Amygdala (tissue), 56 donors: Measurements from ENCODE around the gene NAA60.
"Not testable (repeated sequence)": the region's sequence is repeated elsewhere in the genome, so short reads cannot be mapped to it uniquely, and the experiment has no call there.

Experiments
- DNase-seq, 56 donors: peaks; one replicate each; lab custom pipeline; 2025; lab: John Stamatoyannopoulos, UW

NAA60 gene

DNA sequence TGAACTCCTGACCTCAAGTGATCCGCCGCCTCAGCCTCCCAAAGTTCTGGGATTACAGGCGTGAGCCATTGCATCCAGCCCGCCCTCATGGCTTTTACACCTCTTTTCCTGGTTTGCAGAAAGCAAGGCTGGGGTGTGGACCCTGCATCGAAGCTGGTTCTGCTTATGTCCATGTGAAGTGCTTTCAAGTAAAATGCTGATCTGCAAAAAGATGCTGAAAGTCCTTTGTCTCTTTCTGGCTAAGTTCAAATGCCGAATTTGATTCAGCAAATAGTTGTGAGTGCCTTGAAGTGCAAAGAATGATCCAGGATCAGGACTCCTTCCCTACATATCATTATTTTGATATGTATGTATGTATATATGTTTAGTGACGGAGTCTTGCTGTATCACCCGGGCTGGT is 17.1 kb downstream of the NAA60 start:
- no peak for DNase-seq

DNA sequence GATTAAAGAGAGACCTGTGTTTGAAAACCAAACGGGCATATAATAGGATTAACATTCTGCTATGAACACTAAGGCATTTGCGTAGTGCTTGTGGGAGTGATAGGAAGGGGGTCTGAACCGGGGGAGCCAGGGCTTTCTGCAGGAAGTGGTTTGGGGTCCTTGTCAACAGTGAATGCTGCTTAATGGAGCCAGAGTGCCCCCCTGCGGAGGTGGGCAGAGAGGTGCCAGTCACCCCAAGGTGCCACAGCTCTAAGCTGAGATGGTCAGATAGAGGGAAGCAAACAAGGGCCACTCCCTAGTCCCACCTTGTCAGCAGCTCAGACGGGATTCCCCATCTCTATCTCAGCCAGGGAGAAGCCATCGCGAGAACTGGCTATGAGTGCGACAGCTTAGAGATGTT is 17.7 kb downstream of the NAA60 start:
- no peak for DNase-seq

DNA sequence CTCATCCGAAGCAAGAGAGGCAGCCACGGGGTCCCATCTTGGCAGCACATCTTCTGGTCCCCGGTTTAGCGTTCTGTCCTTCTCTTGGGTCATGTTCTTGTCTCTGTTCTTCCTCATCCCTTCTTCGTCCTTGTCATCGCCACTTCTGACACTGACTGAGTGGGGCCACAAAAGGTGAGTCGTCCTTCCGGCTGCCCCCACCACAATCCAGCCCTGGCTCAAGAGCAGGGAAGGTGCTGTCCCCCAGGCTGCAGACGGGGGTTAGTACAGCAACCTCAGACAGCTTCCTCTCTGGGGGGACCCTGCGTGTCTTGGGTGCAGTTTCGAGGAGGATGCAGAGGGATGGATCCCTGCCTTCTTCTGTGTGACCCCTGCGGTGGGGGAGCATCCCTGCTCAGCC is 21.8 kb downstream of the NAA60 start:
- DNase-seq: no peak

DNA sequence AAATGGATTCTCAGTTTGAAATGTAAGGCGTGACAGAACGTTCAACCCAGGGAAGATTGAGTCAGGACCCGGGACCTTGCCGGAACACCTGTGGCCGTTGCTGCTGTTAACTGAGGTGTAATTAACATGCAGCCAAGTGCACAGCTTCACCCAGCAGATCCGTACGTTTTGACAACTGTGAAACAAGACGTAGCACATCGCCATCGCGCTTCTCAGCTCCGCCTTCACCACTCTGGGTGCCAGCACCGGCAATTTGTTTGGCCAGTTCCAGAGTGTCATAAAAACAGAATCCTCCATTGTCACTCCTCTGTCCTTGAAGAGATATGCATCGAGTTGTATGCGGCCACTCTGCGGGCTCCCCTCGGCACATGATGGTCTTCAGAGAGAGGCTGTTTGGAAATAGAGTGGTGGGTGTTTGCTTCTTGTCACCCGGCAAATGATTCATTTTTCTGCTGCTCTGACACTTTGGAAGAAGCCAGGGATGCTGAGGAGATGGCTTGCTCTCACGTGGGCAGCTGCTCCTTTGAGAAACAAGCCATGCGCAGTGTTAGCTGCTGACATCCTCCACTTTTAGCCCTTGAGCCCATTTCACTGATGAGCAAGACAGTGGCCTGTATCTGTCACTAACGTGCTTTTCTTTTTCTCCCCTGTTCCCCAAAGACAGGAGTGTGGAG is 22.6 kb downstream of the NAA60 start:
- DNase-seq: peak in 2 of 56 donors; percentile 5 to 45

DNA sequence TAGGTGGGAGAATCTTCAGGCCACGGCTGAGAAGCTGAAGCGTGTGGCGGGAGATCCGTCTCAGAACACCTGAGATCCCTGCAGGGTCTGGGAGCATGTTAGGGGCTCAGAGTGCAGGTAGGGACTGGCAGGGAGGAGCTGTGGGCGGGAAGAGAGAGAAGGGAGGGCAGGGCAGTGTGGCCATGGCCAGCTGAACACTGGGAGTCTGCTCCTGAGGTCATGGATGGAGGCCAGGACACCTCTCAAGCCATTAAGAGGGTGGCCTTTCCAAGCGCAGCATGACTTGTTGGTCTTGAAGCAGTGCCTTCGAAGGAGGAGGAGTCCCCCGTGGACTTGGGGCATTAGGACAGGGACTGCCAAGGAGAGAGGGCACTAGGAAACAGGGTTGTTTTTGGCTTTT is 23.7 kb downstream of the NAA60 start:
- DNase-seq: no peak

DNA sequence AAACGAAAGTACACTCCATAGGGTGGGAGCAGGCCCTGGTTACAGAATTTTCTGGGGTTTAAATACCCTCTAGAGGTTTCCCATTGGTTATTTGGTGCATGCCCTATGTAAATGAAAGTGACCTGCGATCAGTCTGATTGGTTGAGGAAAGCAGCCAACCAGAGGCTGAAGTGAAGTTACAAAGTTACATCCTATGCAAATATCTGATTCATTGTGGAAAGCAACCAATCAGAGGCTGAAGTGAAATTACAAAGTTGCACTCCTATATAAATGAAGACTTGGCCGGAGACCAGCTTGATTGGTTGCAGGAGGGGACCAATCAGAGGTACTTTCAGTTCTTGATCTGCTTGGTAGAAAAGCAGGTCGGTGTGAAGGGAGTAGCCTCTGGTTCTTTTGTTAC is 24.4 kb downstream of the NAA60 start:
- DNase-seq: no peak

DNA sequence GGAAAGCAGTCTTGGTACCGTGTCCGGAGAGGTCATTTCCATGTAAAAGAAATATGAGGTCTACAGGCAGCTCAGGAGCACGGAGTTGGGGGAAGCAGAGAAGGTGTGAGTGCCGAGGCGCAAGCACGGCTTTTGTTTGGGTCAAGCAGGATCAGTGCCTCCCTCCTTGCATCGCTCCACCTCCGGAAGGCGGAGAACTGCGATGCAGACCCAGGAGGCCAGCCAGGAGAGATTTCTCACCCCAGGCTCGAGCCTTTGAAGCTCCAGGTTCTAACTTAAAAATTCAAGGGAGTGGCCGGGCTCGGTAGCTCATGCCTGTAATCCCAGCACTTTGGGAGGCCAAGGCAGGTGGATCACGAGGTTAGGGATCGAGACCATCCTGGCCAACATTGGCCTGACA is 25.0 kb downstream of the NAA60 start:
- DNase-seq: no peak

DNA sequence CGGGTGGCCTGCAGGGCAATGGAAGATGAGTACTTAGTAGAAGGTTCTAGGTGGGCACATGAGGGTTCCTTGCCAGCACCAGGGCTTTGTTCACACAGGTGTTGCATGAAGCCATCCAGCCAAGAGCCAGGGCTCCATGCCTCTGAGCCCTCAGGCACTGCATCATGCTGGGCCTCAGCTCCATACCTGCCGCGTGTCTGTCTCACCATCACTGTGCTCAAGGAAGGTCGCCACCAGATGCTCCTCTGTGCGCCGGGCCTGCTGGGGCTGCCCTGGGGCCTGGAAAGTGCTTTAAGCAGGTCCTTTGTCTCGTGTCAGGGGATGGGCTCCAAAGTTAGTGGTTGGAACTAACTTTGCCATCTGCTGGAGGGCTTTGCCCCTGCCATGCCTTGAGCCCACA is 26.3 kb downstream of the NAA60 start:
- no peak for DNase-seq

DNA sequence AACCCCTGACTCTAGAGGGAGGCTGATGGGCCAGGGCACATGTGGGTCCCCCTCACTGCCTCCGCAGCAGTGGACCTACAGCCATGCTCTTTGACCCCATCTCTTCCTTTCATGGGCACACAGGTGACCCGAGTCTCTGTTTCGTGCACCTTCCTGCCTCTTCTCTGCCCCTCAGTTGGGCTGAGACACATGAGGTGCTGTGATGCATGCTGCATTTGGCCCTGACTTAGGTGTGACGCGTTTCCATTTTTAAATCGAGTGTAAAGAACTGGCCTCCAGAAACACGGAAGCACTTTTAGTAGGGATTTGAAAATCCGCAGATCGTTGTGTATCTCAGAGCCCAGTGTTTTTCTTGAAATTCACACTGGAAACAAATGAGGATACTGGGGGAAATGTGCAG is 27.2 kb downstream of the NAA60 start:
- no peak for DNase-seq

DNA sequence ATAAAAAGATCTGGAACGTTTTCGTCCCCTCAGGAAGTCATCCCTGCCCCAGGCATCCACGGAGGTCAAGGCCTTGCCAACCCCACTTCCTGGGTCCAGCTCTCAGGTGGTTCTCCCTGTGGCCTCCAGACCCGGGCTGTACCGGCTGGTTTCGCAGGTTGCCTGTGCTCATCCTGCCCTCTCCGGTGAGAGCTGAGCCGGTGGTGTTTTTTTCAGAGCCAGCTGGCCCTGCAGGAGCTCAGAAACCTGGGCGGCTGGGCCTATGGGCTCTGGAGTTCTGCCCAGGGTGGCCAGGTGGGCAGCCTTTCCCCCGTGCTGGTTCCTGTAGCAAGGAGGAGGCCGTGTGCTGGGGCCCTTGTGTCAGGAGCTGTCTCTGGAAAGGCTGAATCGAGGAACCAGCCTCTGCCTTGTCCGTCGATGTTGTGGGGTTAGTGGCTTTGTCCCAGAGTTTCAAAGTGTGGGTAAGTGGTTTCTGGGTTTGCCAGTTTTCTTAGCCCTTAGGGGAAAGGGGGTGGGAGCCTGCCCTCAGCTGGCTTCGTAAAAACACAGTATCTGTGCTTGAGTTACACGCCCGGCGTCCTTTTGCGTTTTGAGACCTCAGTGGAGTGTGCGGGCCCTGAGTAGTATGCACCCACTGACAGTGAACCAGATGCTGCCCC is 28.2 kb downstream of the NAA60 start:
- DNase-seq: no peak

DNA sequence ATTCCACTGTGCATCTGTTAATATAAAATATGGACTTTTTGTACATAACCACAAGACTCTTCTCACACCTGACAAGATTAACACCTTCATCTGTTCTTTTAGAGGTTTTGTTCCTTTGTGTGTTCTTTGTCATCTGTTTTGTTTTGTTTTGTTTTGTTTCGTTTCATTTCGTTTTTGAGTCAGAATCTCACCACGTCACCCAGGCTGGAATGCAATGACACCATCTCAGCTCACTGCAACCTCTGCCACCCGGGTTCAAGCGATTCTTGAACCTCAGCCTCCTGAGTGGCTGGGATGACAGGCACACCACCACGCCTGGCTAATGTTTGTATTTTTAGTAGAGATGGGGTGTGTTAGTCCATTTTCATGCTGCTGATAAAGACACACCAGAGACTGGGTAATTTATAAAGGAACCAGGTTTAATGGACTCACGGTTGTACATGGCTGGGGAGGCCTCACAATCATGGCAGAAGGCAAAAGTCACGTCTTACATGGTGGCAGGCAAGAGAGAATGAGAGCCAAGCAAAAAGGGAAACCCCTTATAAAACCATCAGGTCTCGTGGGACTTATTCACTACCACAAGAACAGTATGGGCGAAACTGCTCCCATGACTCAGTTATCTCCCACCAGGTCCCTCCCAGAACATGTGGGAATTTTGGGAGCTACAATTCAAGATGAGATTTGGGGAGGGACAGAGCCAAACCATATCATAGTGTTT is 29.6 kb downstream of the NAA60 start:
- DNase-seq: no peak

DNA sequence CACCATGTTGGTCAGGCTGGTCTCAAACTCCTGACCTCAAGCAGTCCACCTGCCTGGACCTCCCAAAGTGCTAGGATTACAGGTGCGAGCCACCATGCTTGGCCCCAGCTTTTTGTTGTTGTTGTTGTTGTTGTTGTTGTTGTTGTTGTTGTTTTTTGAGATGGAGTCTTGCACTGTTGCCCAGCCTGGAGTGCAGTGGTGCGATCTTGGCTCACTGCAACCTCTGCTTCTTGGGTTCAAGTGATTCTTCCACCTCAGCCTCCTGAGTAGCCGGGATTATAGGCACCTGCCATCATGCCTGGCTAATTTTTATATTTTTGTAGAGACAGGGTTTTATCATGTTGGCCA is 30.1 kb downstream of the NAA60 start:
- not testable (repeated sequence) for DNase-seq

DNA sequence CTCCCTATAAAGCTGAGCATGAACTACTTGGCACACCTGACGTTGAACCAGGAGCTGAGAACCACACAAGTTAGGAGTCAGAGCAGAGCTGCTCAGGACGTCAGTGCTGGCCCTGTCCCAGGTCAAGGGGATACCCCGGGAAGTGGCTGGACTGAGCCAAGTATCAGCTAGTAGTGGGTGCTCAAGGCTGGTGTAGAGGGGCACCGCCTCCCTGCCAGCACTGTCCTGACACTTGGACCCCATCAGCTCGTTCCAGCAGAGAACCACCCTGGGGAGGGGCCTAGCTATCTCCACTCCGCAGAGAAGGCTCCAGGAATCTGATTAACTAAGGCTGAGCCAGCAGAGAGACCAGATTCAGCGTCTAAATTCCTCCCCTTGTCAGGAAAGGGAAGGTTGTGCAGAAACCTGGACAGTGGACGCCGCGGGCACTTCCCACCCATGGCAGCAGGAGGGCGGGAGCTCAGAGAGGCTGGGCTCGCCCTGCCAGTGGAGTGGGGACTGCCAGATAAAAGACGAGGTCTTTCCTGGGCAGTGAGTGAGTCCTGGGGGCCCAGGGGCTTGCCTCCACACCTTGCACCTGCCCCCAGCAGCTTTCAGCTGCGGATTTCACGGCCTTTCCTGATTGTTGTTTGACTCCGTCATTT is 30.8 kb downstream of the NAA60 start:
- DNase-seq: no peak

DNA sequence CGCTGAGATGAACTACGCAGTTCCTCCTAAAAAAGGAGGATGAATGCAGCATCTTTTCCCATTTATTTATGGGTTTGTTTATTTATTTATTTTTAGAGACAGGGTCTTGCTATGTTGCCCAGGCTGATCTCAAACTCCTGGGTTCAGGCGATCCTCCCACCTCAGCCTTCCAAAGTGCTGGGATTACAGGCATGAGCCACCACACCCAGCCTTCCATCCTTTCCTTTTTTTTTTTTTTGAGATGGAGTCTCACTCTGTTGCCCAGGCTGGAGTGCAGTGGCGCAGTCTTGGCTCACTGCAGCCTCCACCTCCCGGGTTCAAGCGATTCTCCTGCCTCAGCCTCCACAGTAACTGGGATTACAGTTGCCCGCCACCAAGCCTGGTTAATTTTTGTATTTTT is 31.4 kb downstream of the NAA60 start:
- DNase-seq: not testable (repeated sequence)

DNA sequence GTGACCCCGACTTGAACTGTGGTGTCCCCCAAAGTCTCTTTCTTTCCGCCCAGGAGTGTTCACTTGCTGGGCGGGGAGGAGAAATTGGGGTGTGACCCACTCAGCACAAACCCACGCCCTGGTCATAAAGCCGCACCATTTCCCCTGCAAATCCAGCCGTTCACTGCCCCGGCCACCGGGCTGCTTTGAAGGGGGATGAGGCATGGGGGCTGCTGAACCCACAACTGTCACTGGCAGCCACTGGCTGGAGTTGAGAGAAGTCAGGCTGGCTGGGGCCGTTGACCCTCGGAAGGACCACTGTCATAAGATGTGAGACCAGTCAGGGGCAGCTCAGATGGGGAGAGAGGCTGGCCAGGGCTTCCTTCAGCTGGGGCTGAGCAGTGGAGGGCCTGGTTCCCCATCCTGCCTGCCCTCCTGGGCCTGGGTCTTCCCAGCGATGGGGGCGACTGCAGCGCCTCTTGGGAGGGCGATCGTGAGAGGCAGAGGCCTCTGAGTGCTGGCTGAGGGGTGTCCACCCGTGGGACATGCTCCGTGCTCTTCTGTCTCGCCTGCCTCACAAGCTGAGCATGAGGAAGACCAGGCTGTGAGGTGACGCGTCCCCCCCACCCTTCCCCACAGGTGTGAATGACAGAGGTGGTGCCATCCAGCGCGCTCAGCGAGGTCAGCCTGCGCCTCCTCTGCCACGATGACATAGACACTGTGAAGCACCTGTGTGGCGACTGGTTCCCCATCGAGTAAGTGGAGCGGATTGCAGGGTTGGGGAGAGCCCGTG is 32.3 kb downstream of the NAA60 start:
- DNase-seq: no peak

DNA sequence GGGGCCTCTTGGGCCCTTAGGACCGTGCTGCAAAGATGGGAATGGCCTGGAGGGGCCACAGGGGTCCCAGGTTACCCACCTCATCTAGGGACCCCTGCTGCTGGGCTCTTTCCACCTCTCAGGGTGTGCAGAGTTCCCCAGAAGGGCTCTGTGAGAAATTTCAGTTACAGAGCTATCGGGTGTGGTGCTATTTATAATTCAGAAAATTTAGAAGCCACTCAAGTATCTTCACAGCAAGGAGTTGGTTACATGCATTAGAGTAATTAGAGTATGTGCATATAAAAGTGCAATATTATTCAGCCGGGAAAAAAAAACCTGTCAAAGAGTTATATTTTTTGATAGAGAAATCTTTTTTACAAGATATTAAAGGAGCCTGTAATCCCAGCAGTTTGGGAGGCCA is 32.9 kb downstream of the NAA60 start:
- no peak for DNase-seq

DNA sequence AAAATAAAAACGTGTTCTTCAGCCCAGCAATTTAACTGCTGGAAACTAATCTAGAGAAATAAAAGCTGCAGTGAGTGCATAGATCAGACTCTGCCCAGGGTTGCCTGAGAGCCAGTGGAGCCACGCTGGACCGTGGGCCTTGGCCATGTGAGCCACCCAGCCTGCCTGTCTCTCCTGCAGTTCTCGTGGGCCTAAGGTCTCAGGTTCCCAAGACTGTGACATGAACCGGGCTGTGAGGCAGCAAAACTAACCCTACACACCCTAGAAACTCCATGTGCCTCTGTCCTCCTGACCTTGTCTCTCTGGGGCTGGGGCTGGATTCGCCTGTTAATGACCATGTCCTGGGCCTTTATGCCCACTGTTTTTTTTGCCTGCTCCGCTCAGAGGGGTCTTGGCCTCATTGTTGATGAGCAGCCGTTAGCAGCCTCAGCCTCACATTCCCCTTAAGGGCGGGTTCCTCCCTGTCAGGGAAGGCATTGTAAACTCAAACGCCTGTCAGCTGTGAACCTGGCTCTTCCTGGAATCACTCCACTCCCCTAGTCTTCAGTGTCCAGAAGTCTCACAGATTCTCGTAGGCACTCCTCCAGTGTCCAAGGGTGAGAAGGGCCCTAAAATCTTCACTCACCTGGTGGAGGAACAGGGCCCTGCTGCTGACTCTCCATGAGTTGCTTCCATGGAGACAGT is 34.9 kb downstream of the NAA60 start:
- no peak for DNase-seq

DNA sequence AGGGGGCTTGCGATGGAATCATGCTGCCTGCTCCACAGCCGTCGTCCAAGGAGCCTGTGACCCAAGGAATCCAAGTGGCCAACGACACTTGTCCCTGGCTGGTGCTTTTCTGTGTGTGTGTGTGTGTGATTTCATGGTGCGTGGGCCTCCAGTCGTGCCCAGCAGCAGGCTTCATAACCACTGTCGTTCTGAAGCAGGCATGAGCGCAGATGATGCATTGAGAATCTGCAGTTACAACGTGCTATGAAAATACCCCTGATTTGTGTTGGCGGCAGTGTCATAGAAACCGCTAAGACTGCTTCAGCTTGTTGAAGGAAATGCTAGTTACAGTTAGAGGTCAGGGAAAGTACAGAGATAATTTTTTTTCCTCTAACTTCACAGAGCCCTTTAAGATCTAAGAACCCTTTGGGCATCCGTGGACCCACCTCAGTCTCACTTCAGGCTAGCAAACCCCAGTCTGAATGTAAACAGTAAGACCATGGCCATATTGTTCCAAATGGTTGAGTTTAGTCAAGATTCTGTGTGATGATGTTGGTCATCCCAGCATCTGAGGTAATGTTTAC is 36.3 kb downstream of the NAA60 start:
- DNase-seq: peak in 8 of 56 donors; percentile 13 to 42 (median 23)

DNA sequence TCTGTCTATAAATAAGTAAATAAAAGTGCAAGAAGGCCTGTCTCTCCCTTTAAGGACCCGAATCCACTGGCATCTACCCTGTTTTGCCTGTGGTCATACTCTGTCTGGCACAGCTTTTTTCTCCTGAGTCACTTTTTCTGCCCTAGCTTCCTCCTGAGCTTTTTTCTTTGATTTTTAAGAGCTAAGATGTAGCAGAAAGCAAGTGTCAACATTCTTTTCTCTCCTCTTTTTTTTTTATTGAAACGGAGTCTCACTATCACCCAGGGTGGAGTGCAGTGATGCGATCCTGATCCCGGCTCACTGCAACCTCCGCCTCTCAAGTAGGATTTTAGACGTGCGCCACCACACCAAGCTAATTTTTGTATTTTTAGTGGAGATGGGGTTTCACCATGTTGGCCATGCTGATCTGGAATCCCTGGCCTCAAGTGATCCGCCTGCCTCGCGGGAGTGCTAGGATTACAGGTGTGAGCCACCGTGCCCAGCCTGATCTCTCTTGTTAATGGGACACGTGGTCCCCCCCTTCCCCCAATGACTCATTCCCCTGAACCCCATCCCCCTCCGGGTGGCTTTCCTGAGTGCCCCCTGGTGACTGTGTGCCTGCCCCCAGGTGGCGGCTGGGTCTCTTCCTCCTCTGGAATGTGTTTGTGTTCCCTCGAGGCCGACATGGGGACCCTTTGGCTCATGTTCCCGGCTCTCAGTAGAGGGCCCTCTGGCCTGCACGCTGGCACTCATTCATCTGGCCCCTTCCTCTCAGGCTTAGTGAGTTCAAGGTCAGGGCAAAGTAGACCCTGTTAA is 37.6 kb downstream of the NAA60 start:
- no peak for DNase-seq
